Measurements from ENCODE around the gene LYL1. TPM values are rescaled to one million over a fixed set of nuclear protein-coding genes. Genes with fewer than 3 reads are reported as not detected.

The LYL1 gene
- total RNA-seq, 2 experiments from 2014 or later = 2.0 to 2.5 TPM

GRCh38 chr19:13117772-13118423 lies 15.2 kb upstream of the LYL1 start, which contains the start of gene NACC1:
TSS of gene NACC1 (plus strand) at chr19:13118264. CDS start at chr19:13135208, 16,944 bp downstream.
- Mint-ChIP-seq H3K36me3 (ENCODE audit: low read depth) (peaks cover 20% of the 10 kb centered on the region), H3K4me3 (peak within 1 kb of the TSS; percentile 87), H3K4me1 (peaks cover 49% of the 10 kb centered on the region), H3K27ac (peak within 1 kb of the TSS; percentile 95), H3K9me3 (ENCODE audit: low read depth) (no peaks in the 10 kb centered on the region), H3K27me3 (no peaks in the 10 kb centered on the region)
- CTCF ChIA-PET = interaction anchor here (0.6 to 2.6 kb wide), 10 partner anchors 9 to 239 kb away, joined by 3 to 10 read pairs (median 5); partner anchors contain the start of genes IER2 and STX10
- POLR2A ChIA-PET = interaction anchor here (1.0 to 1.9 kb wide), 3 partner anchors 32 to 37 kb away, joined by 3 to 18 read pairs (median 4); partner anchors contain the start of genes IER2 and STX10
- peak; percentile 95 for DNase-seq
- peak; percentile 85 for ATAC-seq
- intact Hi-C loops (cut with DNase I, micrococcal nuclease) = loop anchor here (1.0 to 5.0 kb wide), 10 partner anchors 14 to 506 kb away; partner anchors contain the start of genes DHPS (in 1 of the 2), IER2 (in 1 of the 2), JUNB (in 1 of the 2) and STX10 (in 1 of the 2)

- ATAC-seq (peak; percentile 6), DNase-seq (no peak)
- Mint-ChIP-seq H3K27me3 (no peaks in the 10 kb centered on the region), H3K4me3 (peak overlapping the region; percentile 87), H3K9me3 (ENCODE audit: low read depth) (no peaks in the 10 kb centered on the region), H3K36me3 (ENCODE audit: low read depth) (peaks cover 21% of the 10 kb centered on the region), H3K27ac (peak overlapping the region; percentile 95), H3K4me1 (peaks cover 43% of the 10 kb centered on the region)
- ChIA-PET POLR2A (interaction anchor here (1.0 to 1.9 kb wide), 2 partner anchors 33 to 35 kb away, joined by 3 to 18 read pairs; partner anchors contain the start of genes IER2 and STX10), CTCF (interaction anchor here (0.9 to 2.6 kb wide), 6 partner anchors 13 to 152 kb away, joined by 4 to 10 read pairs (median 6); no protein-coding TSS in a partner anchor)
- intact Hi-C loops (cut with DNase I, micrococcal nuclease) = loop anchor here (1.0 to 5.0 kb wide), 5 partner anchors 16 to 505 kb away; partner anchors contain the start of genes IER2 (in 1 of the 2), JUNB (in 1 of the 2), STX10 (in 1 of the 2) and ZNF490 (in 1 of the 2)
Observed at GRCh38 chr19:13117176-13117771, 14.6 kb upstream of the LYL1 start.

- intact Hi-C loops (cut with DNase I, micrococcal nuclease) = loop anchor here (1.0 to 5.0 kb wide), 7 partner anchors 12 to 504 kb away; partner anchors contain the start of genes IER2 (in 1 of the 2), JUNB (in 1 of the 2), STX10 (in 1 of the 2) and ZNF490 (in 1 of the 2)
- H3K36me3 Mint-ChIP-seq (ENCODE audit: low read depth) = peaks cover 23% of the 10 kb centered on the region
- peaks cover 36% of the 10 kb centered on the region for H3K4me1 Mint-ChIP-seq
- no peaks in the 10 kb centered on the region for H3K9me3 Mint-ChIP-seq (ENCODE audit: low read depth)
- peak within 1 kb of the TSS; percentile 95 for H3K27ac Mint-ChIP-seq
- DNase-seq (peak; percentile 96), ATAC-seq (peak; percentile 55)
- CTCF ChIA-PET = interaction anchor here (0.9 to 3.0 kb wide), 2 partner anchors 12 to 151 kb away, joined by 3 to 18 read pairs; no protein-coding TSS in a partner anchor
- peak within 1 kb of the TSS; percentile 87 for H3K4me3 Mint-ChIP-seq
- POLR2A ChIA-PET = no interaction called here
- H3K27me3 Mint-ChIP-seq = no peaks in the 10 kb centered on the region
Observed at GRCh38 chr19:13116282-13117175, 13.9 kb upstream of the LYL1 start, which contains the start of gene TRMT1. TSS of gene TRMT1 (minus strand) at chr19:13116740. CDS start at chr19:13116399, 341 bp downstream.

GRCh38 chr19:13115936-13116281 lies 13.3 kb upstream of the LYL1 start:
- H3K27ac Mint-ChIP-seq = peak overlapping the region; percentile 95
- CTCF ChIA-PET = interaction anchor here (0.9 to 3.0 kb wide), 2 partner anchors 11 to 151 kb away, joined by 3 to 18 read pairs; no protein-coding TSS in a partner anchor
- peaks cover 22% of the 10 kb centered on the region for H3K36me3 Mint-ChIP-seq (ENCODE audit: low read depth)
- ATAC-seq (no peak), DNase-seq (no peak)
- peak overlapping the region; percentile 87 for H3K4me3 Mint-ChIP-seq
- H3K27me3 Mint-ChIP-seq = no peaks in the 10 kb centered on the region
- H3K4me1 Mint-ChIP-seq = peaks cover 30% of the 10 kb centered on the region
- H3K9me3 Mint-ChIP-seq (ENCODE audit: low read depth) = no peaks in the 10 kb centered on the region
- POLR2A ChIA-PET = no interaction called here
- intact Hi-C loops (cut with DNase I, micrococcal nuclease) = loop anchor here (1.0 to 5.0 kb wide), 6 partner anchors 12 to 504 kb away; partner anchors contain the start of genes JUNB (in 1 of the 2), ZNF490 (in 1 of the 2) and ZNF791 (in 1 of the 2)

GRCh38 chr19:13112555-13112954 lies 9.9 kb upstream of the LYL1 start:
- Mint-ChIP-seq H3K36me3 (ENCODE audit: low read depth) (peaks cover 26% of the 10 kb centered on the region), H3K27me3 (no peaks in the 10 kb centered on the region), H3K9me3 (ENCODE audit: low read depth) (no peaks in the 10 kb centered on the region), H3K4me1 (peaks cover 12% of the 10 kb centered on the region), H3K27ac (no peak overlapping the region), H3K4me3 (no peak overlapping the region)
- no peak for ATAC-seq
- intact Hi-C loops (cut with DNase I, micrococcal nuclease) = no loop called here
- ChIA-PET POLR2A (no interaction called here), CTCF (interaction anchor here (2.6 kb wide), 1 partner anchor 147 kb away, joined by 8 read pairs; no protein-coding TSS in a partner anchor)
- DNase-seq = no peak

GRCh38 chr19:13110099-13110610 lies 7.5 kb upstream of the LYL1 start:
- no peaks in the 10 kb centered on the region for H3K27me3 Mint-ChIP-seq
- ChIA-PET CTCF (no interaction called here), POLR2A (no interaction called here)
- H3K27ac Mint-ChIP-seq = no peak overlapping the region
- no peak overlapping the region for H3K4me3 Mint-ChIP-seq
- ATAC-seq = no peak
- peaks cover 26% of the 10 kb centered on the region for H3K36me3 Mint-ChIP-seq (ENCODE audit: low read depth)
- no peak for DNase-seq
- intact Hi-C loops (cut with DNase I, micrococcal nuclease) = no loop called here
- no peaks in the 10 kb centered on the region for H3K9me3 Mint-ChIP-seq (ENCODE audit: low read depth)
- peaks cover 6% of the 10 kb centered on the region for H3K4me1 Mint-ChIP-seq

GRCh38 chr19:13109361-13110098 lies 6.9 kb upstream of the LYL1 start:
- peaks cover 22% of the 10 kb centered on the region for H3K36me3 Mint-ChIP-seq (ENCODE audit: low read depth)
- H3K4me1 Mint-ChIP-seq = peaks cover 5% of the 10 kb centered on the region
- intact Hi-C loops (cut with DNase I, micrococcal nuclease) = no loop called here
- no peaks in the 10 kb centered on the region for H3K9me3 Mint-ChIP-seq (ENCODE audit: low read depth)
- no peak for DNase-seq
- no peaks in the 10 kb centered on the region for H3K27me3 Mint-ChIP-seq
- ChIA-PET CTCF (no interaction called here), POLR2A (no interaction called here)
- H3K4me3 Mint-ChIP-seq = no peak overlapping the region
- no peak overlapping the region for H3K27ac Mint-ChIP-seq
- no peak for ATAC-seq

- ChIA-PET CTCF (interaction anchor here (0.6 to 3.7 kb wide), 20 partner anchors 10 to 158 kb away, joined by 3 to 27 read pairs (median 5); partner anchors contain the start of gene NACC1), POLR2A (no interaction called here)
- no peaks in the 10 kb centered on the region for H3K9me3 Mint-ChIP-seq (ENCODE audit: low read depth)
- intact Hi-C loops (cut with DNase I, micrococcal nuclease) = loop anchor here (1.0 to 5.0 kb wide), 5 partner anchors 11 to 157 kb away; partner anchors contain the start of genes IER2 (in 2 of the 2), STX10 (in 2 of the 2) and TRMT1 (in 1 of the 2)
- H3K27ac Mint-ChIP-seq = peak overlapping the region; percentile 90
- no peaks in the 10 kb centered on the region for H3K27me3 Mint-ChIP-seq
- H3K4me1 Mint-ChIP-seq = peaks cover 27% of the 10 kb centered on the region
- peaks cover 15% of the 10 kb centered on the region for H3K36me3 Mint-ChIP-seq (ENCODE audit: low read depth)
- DNase-seq (peak; percentile 50), ATAC-seq (peak; percentile 23)
- peak overlapping the region; percentile 78 for H3K4me3 Mint-ChIP-seq
Observed at GRCh38 chr19:13104848-13105711, 2.4 kb upstream of the LYL1 start.

- H3K4me1 Mint-ChIP-seq = peaks cover 34% of the 10 kb centered on the region
- intact Hi-C loops (cut with DNase I, micrococcal nuclease) = loop anchor here (1.0 to 5.0 kb wide), 5 partner anchors 12 to 158 kb away; partner anchors contain the start of genes IER2 (in 2 of the 2), STX10 (in 2 of the 2) and TRMT1 (in 1 of the 2)
- ChIA-PET POLR2A (no interaction called here), CTCF (interaction anchor here (0.6 to 3.7 kb wide), 20 partner anchors 9 to 158 kb away, joined by 3 to 27 read pairs (median 5); partner anchors contain the start of gene NACC1)
- H3K36me3 Mint-ChIP-seq (ENCODE audit: low read depth) = peaks cover 14% of the 10 kb centered on the region
- peak overlapping the region; percentile 78 for H3K4me3 Mint-ChIP-seq
- peak; percentile 48 for ATAC-seq
- H3K27me3 Mint-ChIP-seq = no peaks in the 10 kb centered on the region
- no peaks in the 10 kb centered on the region for H3K9me3 Mint-ChIP-seq (ENCODE audit: low read depth)
- H3K27ac Mint-ChIP-seq = peak overlapping the region; percentile 90
- DNase-seq = peak; percentile 84
Observed at GRCh38 chr19:13104360-13104847, 1.7 kb upstream of the LYL1 start.
